ENCODE results near the gene LITAF.

Gene LITAF

DNA sequence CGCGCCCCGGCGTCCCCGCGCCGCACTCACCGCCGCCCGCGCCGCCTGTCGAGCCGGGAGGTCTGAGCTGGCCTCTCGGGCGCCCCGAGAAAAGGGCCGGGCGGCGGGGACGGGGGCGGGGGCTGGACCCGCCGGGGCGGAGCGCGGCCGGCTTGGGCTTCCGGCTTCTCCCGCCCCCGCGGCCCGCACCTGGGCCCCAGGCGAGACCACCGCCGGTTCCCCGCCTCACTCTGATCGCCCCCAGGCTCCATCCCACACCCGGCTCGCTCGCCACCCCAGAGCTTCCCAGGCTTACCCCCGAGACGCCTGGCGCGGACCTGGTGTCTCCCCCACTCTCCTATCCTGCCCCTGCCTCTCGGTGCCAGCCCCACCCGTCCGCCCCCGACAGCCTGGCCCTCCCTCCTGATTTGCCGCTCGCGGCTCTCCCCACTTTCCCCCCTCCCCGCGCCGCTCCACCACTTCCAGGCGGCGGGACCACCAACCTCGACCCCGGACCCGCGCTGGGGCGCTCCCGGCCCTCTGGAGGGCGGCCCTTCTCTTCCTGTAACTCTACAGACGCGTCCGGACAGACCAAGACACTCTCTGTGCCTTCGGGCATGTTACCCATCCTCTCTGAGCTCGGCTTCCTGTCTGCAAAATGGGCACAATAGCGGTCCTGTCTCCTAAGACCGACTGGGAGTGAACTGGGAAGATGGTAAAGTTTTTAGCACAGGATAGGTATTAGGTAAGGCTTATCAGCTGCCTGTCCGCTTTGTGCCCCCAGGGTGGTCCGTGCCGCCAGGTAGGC, at the start of gene LITAF:
LITAF (minus strand) TSS at position 64 of the 787 bp plus-strand sequence. CDS start 30,189 bp downstream, outside the sequence.
- peak; percentile 39 to 63 (median 52) for DNase-seq

DNA sequence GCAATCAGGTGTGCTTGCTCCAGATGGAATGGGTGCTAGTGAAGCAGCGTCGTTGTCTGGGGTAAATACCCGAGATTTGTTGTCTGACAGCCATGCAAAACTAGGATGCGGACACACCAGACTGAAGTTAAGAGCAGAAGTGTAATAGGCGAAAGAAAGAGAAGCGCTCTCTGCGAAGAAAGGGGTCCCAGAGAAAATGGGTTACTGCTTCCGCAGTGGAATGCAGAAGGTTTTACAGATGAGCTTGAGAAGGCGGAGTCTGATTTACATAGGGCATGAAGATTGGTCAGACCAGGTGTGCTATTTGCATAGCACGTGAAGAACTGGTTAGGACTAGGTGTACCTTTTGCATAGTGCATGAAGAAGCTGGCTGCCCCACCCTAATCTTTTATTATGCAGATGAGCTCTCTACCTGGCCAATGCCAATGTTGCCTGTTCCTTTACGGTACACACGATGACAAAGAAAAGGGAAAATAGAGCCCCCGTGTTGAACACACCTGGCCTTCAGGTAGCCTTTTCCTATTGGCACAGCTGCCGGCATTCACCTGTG, 49.5 kb upstream of the LITAF start:
- DNase-seq, result peak in 1 of 6 experiments; percentile 12

DNA sequence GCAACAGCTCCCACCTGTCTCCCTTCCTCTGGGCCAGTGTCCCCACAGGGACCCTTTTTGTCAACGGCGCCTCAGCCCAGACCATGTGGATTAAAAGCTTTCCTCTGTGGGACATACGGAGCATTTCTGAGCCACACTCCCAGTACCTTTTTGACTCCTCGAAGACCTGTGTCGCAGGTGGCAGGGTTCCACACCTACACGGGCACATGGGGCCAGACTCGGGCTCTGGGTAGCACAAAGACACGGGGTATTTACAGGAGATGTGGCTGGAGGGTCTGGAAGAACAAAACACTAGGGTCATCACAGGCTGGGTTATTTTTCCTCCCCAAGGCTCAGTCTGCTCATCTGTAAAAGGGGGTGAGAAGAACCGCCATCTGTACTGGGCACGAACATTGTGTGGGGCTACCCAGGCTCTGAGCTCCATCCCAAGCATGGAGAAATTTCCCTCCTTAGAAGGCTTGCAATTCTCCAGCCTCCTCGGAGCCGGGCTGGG, 49.0 kb upstream of the LITAF start:
- DNase-seq, result no peak

DNA sequence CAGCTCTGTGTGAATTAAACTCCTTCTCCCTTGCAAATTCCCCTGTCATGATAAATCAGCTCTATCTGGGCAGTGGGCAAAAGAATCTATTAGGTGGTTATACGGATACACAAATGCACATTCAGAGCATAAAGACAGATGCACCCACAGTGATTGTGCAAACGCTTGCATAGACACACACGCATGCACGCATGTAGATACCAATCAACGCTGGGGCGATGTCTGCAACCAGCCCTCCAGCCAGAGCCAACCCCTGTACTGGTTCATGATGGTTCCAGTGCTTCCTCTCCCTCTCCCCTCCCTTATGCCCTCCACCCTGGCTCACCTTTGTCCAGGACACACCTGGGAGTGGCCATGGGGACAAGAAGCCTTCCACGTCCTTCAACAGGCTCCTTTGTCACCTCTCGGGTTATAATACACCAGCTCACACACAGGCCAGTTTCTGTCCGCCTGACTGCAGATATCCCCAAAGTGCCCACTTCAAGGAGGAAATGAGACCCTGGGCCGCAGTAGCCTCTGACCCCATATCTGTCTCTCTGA, 48.5 kb upstream of the LITAF start:
- no peak for DNase-seq

DNA sequence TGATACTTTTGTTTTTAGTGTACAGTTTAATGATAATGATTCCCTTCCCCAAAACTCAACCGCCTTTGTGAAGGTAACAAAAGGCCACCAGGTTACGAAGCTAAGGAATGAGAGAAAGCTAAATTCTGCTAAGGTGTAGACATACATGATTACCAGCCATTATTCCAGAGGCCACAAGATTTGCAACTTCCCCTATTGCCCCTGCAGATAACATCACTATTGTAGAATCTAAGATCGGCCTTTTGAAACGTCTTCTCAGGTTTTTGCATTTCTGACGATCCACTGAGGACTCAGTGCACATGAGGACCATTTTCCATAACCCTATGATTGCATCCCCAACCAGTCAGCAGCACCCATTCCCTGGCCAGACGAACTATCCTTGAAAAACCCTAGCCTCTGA, 47.6 kb upstream of the LITAF start:
- no peak for DNase-seq

DNA sequence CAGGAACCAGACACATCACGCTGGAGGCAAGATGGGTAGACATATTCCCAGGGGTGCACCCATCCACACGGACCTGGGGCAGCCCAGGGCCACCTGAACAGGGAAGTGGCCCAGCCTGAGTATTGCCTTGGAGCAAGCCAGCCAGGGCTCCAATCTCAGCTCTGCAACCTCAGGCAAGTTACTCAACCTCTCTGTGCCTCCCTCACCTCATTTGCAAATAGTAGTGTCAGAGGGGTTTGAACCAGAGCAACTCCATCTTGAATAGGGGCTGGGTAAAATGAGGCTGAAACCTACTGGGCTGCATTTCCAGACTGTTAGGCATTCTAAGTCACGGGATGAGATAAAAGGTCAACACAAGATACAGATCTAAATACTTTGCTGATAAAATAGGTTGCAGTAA, 46.4 kb upstream of the LITAF start:
- no peak for DNase-seq

DNA sequence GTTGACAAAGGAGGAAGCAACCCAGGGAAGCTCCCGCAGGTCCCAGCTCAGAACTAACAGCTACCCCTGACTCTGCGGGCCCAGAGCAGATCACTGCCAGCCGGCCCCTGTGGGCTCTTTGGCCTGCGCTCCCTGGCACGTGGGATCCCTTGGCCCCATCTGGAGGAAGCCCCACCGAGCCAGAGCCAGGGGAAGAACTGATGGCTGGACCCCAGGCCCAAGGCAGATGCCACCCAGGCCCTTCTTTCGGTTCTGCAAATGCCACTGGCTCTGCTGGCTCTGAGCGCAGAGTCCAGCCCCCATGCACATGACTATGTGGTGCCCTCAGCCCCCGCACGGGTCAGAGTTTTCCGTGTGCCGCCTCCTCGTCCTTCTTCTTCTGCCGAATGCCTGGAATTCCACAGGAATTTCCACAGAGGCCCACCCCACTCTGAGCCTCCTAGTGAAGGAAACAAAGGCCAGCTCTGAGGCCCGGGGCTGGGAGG, 45.8 kb upstream of the LITAF start:
- no peak for DNase-seq

DNA sequence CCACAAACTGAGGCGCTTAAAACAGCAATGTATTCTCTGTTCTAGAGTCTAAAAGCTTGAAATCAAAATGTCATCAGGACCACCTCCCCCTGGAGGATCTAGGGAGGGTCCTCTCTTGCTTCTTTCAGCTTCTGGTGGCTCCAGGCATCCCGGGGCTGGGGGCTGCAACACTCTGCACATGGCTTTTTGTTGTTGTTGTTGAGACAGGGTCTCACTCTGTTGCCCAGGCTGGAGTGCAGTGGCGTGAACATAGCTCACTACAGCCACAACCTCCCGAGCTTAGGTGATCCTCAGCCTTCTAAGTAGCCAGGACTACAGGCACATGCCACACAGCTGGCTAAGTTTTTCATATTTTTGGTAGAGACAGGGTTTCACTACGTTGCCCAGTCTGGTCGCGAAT, 44.5 kb upstream of the LITAF start:
- DNase-seq, result no peak

DNA sequence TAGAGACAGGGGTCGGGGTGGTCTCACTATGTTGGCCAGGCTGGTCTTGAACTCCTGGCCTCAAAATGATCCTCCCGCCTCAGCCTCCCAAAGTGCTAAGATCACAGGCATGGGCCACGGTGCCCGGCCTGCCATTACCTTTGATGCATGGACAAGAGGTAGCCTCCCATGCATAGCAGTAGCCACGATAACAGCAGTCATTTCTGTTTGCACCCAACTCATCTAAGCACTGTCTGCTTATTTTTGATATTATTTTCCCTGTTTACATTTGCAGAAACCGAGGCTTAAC, 44.0 kb upstream of the LITAF start:
- DNase-seq, result no peak

DNA sequence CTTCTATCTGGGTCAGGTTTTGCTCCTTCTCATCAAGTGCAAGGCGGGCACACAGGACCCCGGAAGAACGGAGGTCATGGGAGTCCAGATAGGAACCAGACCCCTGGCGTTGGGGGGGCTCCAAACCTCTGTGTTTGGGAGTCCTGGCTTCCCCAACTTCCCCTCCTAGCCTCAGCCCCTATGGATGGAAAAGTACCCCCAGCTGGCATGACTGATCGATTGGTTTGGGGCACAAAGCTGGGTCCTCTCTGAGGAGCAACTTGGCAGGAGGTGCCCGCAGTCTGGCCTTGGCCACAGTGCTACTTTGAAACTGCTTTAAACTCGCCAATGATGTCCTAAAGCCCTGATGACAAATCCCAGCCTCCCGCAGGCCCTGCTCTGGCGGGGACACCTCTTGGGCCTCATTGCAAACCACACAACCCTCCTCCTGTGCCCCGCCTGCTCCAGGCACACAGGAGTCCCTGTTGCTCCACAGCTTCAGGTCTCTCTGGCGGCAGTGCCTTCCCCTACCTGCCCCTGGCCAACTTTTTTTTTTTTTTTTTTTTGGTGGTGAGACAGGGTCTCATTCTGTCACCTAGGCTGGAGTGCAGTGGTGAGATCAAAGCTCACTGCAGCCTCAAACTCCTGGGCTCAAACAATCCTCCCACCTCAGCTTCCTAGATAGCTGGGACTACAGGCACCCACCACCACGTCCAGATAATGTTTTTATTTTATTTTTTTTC, 43.5 kb upstream of the LITAF start:
- DNase-seq, result peak in 1 of 6 experiments; percentile 12

DNA sequence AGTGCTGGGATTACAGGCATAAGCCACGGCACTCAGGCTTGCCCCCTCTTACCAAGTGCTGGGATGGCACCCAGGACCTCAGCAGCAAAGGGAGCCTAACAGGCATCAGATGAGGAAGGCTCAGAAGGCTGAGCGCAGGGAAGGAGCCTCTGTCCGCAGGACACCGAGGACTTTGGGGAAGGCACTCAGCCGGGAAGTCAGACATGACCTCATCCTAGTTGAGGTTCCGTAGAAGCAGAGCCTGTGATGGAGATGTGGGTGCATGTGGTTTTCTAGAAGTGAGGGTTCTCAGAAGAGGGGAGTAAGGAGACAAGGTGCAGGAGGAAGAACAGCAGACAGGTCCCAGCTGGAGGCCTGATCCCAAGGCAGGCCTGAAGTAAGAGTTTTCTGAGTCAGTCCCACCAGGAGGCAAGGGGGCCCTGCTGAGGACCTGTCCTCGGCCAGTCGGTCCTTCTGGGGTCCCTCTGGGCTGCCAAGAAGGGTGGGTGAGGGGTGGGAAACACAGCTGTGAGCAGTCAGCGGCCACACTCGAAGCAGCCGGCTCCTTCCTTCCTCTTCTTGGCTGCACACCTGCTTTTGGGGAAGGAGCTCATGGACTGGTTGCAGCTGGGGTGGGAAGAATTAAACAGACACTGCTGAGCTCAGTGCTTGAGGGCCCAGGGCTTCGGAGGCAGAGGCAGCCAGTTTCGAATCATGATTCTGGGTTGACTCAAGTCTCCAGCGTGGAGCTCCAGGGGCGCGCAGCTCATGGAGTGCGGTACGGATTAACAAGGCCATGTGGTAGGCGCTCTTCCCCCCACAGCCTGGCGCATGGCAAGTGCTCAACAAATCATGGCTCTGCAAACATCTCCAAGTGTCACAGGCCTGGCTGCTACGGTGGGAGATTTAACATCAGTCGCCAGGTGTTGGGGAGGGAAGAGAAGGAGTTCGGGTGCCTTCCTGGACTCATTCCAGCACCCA, 42.6 kb upstream of the LITAF start:
- peak in 2 of 6 experiments; percentile 13 to 14 for DNase-seq

DNA sequence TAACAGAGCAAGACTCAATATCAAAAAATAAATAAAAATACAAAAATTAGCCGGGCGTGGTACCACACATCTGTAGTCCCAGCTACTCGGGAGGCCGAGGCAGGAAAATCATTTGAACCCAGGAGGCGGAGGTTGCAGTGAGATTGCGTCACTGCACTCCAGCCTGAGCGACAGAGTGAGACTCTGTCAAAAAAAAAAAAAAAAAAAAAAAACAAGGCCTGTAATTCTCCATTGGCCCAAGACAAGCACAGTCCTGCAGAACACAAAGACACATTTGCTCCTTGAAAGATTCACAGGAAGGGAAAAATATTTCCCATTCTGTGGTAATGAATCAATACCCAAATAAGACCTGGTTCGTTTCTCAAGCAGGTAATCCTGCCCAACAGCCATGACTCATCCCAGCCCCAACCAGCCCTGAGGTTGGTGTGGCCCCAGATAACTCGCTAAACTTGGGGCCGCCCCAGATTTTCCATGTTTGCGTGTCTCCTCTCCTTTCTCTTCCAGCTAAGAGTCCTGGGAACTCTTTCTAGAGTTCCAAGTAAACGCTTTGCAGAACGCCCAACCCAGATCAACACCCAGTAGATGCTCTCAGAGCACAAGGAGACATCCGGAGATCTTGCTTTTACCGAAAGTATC, 41.2 kb upstream of the LITAF start:
- DNase-seq, result no peak

DNA sequence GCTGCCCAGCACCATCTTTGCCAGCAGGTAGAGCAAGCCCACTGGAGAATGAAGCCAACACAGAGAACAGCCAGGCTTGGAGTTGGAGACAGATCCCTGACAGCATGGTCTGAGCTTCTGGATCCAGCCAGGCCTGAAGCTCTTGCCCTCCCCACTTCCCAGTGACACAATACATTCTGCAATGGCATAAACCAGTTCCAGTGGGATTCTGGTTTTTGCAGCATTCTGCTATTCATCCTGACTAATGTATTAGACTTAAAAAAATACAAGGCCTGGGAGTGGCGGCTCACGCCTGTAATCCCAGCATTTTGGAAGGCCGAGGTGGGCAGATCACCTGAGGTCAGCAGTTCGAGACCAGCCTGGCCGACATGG, 40.6 kb upstream of the LITAF start:
- no peak for DNase-seq

DNA sequence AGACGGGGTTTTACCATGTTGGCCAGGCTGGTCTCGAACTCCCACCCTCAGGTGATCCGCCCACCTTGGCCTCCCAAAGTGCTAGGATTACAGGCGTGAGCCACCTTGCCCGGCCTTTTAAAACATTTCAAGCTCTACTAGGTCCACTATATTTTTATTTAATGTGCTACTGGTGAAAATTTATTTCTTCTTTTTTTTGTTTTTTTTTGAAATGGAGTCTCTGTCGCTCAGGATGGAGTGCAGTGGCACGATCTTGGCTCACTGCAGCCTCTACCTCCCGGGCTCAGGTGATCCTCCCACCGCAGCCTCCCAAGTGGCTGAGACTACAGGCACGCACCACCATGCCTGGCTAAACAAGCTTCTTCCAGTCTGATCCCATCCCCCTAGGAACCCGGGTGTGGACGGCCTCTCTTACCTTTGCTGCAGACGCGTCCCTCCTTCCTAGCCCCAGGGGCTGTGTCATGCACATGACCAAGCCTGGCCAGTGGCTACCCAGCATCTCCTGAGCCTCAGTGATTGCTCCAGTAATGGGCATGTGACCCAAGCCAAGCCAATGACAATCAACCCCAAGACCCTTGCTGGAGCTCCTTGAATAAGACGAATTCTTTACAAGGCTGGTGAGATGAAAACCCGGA, 40.1 kb upstream of the LITAF start:
- DNase-seq, result no peak

DNA sequence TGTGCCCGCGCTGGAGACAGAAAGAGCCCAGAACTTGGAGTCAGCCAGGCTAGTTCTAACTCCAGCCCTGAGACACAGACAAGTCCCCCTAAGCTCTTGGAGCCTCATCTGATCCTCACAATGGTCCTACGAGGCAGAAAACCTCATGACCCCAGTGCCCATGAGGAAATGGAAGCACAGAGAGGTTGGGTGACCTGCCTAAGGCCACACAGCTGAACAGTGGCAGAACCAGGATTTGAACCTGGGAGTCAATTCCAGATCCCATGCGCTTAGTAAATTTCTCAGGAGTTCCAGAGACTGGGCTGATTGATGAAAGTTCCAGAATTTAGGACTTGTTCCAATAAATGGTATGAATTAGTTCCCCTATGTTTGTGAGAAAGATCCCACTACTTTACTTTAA, 39.0 kb upstream of the LITAF start:
- DNase-seq, result no peak

DNA sequence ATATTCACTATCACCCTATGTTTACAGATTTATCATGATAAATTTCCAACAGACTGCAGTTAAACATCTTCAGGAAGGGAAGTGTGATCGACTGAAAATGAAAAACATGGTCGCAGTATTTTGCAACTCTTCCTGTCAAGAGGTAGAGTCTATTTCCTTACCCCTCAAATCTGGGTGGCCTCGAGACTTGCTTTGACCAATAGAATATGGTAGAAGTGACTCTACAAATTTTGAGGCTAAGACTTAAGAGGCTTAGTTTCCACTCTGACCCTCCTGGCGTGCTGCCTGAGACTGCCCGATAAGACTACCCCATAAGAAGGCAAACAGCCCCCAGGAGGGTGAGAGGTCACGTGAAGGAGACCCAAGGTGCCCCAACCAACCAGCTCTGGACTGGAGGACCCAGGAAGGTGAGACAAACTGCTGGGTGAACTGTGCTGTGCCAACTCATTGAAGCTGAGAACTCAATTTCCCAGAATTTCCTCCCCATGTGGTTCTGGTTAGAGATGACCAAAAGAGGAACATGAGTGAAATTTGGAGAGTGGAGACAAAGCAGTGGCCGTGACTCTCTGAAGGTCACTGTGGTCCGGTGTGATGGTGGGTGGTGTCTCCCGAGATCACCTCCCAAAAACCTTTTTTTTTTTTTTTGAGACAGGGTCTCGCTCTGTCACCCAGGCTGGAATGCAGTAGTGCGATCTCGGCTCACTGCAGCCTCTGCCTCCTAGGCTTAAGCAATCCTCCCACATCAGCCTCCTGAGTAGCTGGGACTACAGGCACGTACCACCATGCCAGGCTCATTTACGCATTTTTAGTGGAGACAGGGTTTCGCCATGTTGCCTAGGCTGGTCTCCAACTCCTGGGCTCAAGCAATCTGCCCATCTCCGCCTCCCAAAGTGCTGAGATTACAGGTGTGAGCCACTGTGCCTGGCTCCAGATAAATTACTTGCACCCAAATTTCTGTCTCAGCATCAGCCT, 38.2 kb upstream of the LITAF start:
- no peak for DNase-seq

DNA sequence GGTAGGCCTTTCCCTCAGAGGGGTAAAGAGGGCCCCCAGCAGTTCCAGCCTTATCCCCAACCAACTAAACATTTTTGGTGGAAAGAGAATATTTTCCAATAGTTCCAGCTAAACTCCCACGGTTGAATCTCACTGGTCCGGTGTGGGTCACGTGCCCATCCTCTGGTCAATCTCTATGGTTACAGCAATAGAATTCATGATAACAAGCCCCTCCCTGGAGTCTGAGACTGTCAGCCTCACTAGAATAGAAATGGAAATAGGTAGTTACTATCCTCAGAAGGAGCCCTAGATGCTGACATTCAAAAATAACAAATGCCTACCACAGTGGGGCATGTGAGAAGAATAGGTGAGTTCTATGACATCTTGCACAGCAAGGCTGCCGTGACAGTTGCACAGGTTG, 37.5 kb upstream of the LITAF start:
- DNase-seq, result no peak

DNA sequence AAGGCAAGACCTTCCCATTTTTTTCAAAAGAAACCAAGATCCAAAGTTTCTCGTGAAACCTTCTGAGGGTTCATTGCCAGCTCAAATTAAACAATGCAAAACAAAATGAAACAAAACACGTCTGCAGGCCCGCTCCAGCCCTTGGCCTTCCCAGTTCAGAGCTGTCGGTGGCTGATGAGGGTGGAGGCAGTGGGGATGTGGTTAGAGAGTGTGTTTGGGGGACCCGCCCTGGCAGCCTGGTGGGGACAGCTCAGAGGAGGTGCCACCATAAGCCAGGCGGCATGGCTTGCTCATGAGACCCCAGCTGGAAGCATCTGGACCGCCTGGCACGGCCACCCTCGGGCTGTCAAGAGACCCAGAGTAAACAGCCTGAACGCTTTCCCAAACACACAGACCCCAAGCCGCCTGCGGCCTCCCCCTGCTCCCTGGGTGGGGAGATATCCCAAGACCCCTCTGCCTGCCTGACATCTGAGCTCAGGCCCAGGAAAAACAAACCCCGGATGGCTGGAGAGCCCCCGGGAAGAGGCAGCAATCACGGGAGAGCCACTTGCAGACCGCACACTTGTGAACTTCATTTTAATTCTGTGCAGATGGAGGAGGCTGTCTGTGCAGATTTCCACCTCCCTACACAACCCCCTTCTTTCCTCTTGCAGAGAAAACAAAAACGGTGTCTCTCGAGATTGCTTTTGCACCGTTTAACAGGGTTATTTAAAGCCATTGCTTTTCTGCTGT, 35.4 kb upstream of the LITAF start:
- peak; percentile 22 to 81 (median 54) for DNase-seq

DNA sequence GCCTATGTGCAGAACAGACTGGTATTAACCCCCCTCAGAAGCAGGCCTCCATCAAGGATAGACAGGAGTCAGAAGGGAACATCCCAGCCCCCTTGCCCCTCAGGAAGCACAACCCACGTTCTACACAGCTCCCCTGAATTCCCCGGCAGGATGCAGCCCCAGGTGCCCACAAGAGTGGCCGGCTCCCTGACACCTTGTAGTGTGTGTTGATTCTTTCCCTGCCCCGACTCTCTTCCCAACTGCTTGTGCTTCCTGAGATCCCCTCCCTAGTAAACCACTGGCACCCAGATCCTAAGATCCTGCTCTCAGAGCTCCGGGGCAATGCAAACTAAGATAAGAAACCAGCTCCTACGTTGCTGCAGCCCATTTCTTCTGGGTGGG, 34.8 kb upstream of the LITAF start:
- no peak for DNase-seq

All from stimulated activated naive CD4-positive, alpha-beta T cell (primary cell).